ENCODE results near the gene HOXB4.

HOXB4 gene

GRCh38 chr17:48571826-48572417, 6.2 kb downstream of the HOXB4 start:
- no peak for DNase-seq (ENCODE audit: low read depth in 2 of 2)

- DNase-seq (ENCODE audit: low read depth in 2 of 2): no peak
Measured at GRCh38 chr17:48571024-48571818, 6.9 kb downstream of the HOXB4 start.

- DNase-seq (ENCODE audit: low read depth in 2 of 2): no peak
Measured at GRCh38 chr17:48570325-48571023, 7.7 kb downstream of the HOXB4 start.

GRCh38 chr17:48569674-48570324, 8.4 kb downstream of the HOXB4 start:
- DNase-seq (ENCODE audit: low read depth in 2 of 2): no peak

GRCh38 chr17:48569240-48569582, 8.9 kb downstream of the HOXB4 start:
- no peak for DNase-seq (ENCODE audit: low read depth in 2 of 2)

GRCh38 chr17:48568499-48569239, 9.5 kb downstream of the HOXB4 start:
- no peak for DNase-seq (ENCODE audit: low read depth in 2 of 2)

- DNase-seq (ENCODE audit: low read depth in 2 of 2): no peak
Measured at GRCh38 chr17:48567646-48568354, 10.3 kb downstream of the HOXB4 start.

- no peak for DNase-seq (ENCODE audit: low read depth in 2 of 2)
Measured at GRCh38 chr17:48567209-48567608, 10.9 kb downstream of the HOXB4 start.

GRCh38 chr17:48566717-48567116, 11.4 kb downstream of the HOXB4 start:
- DNase-seq (ENCODE audit: low read depth in 2 of 2): no peak

- no peak for DNase-seq (ENCODE audit: low read depth in 2 of 2)
Measured at GRCh38 chr17:48565925-48566710, 12.0 kb downstream of the HOXB4 start.

- no peak for DNase-seq (ENCODE audit: low read depth in 2 of 2)
Measured at GRCh38 chr17:48565022-48565554, 13.1 kb downstream of the HOXB4 start.

GRCh38 chr17:48564188-48565021, 13.7 kb downstream of the HOXB4 start:
- DNase-seq (ENCODE audit: low read depth in 2 of 2): no peak

- DNase-seq (ENCODE audit: low read depth in 2 of 2): no peak
Measured at GRCh38 chr17:48563867-48564187, 14.3 kb downstream of the HOXB4 start.

- no peak for DNase-seq (ENCODE audit: low read depth in 2 of 2)
Measured at GRCh38 chr17:48563385-48563838, 14.7 kb downstream of the HOXB4 start.

- no peak for DNase-seq (ENCODE audit: low read depth in 2 of 2)
Measured at GRCh38 chr17:48562934-48563333, 15.2 kb downstream of the HOXB4 start.

- no peak for DNase-seq (ENCODE audit: low read depth in 2 of 2)
Measured at GRCh38 chr17:48561884-48562810, 16.0 kb downstream of the HOXB4 start.

- no peak for DNase-seq (ENCODE audit: low read depth in 2 of 2)
Measured at GRCh38 chr17:48559840-48560817, 18.0 kb downstream of the HOXB4 start.
